IPS-NIHi7 (cell line): Measurements from ENCODE around the gene PCDHB4.
"Not testable (repeated sequence)": the region's sequence is repeated elsewhere in the genome, so short reads cannot be mapped to it uniquely, and the experiment has no call there.

Experiments
- DNase-seq: peaks from one replicate; pipeline ENCODE4 v3.0.0; 2012; ENCODE audit warnings: mixed read lengths; ENCODE audit errors: extremely low spot score

The PCDHB4 gene

DNA sequence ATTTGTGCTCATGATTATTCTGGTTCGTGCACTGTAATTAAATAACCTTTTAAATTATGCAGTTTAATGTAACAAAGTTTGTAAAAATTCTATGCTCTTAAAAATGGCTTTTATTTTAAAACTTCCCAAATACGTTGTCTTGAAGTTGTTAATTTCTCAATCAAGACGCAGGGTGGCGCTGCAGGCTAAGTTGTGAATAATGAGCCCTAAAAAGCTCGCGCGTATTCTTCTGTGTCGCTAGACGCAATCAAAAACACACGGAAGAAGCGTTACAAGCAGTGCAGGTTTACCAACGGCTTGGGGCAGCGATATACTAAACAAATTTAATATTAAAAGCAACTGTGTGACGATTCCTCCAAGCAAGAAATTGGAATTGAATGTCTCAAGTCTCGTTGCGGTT lies at the start of gene PCDHB4:
Gene PCDHB4, plus strand, starts transcription at position 256 of the 400 bp plus-strand sequence. CDS start 181 bp downstream, outside the sequence.
- DNase-seq, result peak; percentile 34

DNA sequence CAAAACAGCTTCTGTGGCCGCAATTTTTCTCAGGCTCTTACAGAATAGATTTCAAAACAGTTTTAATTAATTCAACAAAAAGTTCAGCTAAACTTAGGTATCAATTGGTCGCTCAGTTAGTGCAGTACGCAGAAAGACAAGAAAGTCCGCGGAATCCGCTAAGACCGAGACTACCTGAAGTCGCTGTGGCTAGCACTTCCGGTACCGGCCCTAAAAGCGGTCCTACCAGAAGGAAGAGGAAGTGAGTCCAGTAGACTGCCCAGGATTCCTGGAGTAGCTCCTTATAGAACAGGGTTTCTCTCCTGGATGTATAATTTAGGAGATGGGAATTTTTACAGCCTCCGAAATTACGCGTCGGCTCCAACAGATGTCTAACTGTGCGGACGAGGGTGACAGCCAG lies 43.8 kb upstream of the PCDHB4 start:
- no peak for DNase-seq

DNA sequence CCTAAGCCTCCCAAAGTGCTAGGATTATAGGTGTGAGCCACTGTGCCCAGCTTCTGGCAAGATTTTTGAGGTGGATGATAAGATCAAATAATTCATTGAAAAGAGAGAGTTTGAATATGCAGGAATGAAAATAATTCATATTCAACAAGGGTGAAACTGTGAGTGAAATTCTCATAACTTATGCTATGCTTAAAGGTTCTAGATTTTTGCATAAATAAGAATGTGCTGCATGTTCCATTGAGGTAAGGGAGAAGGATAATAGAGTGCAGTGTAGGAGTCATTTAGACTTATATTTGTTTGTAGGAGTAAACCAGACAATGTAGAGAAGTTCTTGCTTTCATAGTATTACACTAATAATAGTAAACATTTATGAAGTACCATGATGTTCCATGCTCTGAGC lies 39.4 kb upstream of the PCDHB4 start:
- no peak for DNase-seq

DNA sequence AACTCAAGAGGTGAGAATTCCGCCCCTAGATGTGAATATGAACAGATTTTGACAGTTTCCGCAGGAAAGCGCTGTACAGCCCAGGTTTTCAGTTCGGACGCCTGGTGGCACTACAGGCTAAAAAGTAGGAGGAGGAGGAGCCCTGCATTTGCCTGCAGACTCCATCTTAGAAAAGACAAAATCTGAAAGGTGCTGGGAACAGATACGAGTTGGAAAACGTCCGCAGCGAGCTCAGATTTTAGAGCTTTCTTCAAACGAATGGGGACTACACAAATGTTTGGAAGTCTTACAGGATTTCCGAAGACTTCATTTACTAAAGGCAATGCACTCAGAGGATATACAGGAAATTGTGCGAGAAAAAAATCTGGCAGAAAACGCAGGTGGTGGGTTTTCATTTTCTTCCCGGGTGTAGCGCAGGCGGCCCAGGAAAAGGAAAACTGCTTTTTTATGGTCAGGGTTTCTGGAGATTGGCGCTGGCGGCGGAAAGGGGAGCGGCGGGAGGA lies 37.1 kb upstream of the PCDHB4 start:
- peak; percentile 53 for DNase-seq

DNA sequence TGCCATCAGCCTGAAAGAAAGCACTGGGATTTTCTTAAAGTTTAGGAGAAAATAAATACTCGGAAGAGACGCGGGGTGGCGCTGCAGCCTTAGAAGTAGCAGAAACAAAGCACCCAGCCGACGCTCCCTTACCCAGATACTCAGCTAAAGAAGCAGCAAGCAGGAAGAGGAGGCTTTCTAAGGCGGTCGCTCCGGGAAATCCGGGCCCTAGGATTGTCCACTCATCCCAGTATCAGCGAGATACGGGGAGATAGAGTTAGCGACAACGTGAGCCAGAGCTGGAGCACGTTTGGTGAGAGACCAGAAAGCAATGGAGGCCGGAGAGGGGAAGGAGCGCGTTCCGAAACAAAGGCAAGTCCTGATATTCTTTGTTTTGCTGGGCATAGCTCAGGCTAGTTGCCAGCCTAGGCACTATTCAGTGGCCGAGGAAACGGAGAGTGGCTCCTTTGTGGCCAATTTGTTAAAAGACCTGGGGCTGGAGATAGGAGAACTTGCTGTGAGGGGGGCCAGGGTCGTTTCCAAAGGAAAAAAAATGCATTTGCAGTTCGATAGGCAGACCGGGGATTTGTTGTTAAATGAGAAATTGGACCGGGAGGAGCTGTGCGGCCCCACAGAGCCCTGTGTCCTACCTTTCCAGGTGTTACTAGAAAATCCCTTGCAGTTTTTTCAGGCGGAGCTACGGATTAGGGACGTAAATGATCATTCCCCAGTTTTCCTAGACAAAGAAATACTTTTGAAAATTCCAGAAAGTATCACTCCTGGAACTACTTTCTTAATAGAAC lies 26.9 kb upstream of the PCDHB4 start, which contains the start of gene PCDHB2:
Gene PCDHB2, plus strand, starts transcription at position 135 of the 782 bp plus-strand sequence. Its CDS starts 176 bp downstream, at position 311.
- peak; percentile 83 for DNase-seq

DNA sequence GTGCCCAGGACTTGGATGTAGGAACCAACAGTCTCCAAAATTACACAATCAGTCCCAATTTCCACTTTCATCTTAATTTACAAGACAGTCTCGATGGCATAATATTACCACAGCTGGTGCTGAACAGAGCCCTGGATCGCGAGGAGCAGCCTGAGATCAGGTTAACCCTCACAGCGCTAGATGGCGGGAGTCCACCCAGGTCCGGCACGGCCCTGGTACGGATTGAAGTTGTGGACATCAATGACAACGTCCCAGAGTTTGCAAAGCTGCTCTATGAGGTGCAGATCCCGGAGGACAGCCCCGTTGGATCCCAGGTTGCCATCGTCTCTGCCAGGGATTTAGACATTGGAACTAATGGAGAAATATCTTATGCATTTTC lies 26.4 kb upstream of the PCDHB4 start:
- no peak for DNase-seq

DNA sequence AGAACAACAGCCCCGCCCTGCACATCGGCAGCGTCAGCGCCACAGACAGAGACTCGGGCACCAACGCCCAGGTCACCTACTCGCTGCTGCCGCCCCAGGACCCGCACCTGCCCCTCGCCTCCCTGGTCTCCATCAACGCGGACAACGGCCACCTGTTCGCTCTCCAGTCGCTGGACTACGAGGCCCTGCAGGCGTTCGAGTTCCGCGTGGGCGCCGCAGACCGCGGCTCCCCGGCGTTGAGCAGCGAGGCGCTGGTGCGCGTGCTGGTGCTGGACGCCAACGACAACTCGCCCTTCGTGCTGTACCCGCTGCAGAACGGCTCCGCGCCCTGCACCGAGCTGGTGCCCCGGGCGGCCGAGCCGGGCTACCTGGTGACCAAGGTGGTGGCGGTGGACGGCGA lies 25.4 kb upstream of the PCDHB4 start:
- DNase-seq, result not testable (repeated sequence)

DNA sequence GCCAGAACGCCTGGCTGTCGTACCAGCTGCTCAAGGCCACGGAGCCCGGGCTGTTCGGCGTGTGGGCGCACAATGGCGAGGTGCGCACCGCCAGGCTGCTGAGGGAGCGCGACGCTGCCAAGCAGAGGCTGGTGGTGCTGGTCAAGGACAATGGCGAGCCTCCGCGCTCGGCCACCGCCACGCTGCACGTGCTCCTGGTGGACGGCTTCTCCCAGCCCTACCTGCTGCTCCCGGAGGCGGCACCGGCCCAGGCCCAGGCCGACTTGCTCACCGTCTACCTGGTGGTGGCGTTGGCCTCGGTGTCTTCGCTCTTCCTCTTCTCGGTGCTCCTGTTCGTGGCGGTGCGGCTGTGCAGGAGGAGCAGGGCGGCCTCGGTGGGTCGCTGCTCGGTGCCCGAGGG lies 25.0 kb upstream of the PCDHB4 start:
- not testable (repeated sequence) for DNase-seq

DNA sequence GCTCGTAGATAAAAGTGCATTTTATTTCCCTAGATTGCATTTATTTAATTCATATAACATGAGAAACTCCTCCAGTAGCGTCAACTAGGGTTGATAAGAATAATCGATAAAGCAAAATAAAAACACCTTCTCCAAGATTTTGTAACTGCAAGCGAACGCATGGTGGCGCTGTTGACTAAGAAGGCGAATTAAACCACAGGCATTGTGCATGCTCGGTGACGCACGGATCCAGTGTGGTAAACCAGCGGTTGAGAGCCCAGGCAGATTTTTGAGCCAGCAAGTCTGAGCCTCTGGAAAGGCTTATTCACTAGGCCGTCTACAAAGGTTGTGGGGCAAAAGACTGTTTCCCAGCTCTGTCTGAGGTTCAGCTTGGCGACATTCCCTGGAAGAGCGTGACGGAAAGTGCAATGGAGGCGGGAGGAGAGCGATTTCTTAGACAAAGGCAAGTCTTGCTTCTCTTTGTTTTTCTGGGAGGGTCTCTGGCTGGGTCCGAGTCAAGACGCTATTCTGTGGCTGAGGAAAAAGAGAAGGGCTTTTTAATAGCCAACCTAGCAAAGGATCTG lies 21.3 kb upstream of the PCDHB4 start, which contains the start of gene PCDHB3:
Gene PCDHB3, plus strand, starts transcription at position 231 of the 563 bp plus-strand sequence. Its CDS starts 177 bp downstream, at position 408.
- DNase-seq, result peak; percentile 61

DNA sequence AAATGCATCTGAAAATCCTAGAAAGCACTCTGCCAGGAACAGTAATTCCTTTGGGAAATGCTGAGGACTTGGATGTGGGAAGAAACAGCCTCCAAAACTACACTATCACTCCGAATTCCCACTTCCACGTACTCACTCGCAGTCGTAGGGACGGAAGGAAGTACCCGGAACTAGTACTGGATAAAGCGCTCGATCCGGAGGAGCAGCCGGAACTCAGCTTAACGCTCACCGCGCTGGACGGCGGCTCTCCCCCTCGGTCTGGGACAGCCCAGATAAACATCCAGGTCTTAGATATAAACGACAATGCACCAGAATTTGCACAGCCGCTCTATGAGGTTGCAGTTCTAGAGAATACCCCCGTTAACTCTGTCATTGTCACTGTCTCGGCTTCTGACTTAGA lies 20.6 kb upstream of the PCDHB4 start:
- DNase-seq, result no peak

DNA sequence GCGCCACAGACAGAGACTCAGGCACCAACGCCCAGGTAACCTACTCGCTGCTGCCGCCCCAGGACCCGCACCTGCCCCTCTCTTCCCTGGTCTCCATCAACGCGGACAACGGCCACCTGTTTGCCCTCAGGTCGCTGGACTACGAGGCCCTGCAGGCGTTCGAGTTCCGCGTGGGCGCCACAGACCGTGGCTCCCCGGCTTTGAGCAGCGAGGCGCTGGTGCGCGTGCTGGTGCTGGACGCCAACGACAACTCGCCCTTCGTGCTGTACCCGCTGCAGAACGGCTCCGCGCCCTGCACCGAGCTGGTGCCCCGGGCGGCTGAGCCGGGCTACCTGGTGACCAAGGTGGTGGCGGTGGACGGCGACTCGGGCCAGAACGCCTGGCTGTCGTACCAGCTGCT lies 19.5 kb upstream of the PCDHB4 start:
- DNase-seq, result not testable (repeated sequence)

DNA sequence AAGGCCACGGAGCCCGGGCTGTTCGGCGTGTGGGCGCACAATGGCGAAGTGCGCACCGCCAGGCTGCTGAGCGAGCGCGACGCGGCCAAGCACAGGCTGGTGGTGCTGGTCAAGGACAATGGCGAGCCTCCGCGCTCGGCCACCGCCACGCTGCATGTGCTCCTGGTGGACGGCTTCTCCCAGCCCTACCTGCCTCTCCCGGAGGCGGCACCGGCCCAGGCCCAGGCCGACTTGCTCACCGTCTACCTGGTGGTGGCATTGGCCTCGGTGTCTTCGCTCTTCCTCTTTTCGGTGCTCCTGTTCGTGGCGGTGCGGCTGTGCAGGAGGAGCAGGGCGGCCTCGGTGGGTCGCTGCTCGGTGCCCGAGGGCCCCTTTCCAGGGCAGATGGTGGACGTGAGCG lies 19.1 kb upstream of the PCDHB4 start:
- not testable (repeated sequence) for DNase-seq

DNA sequence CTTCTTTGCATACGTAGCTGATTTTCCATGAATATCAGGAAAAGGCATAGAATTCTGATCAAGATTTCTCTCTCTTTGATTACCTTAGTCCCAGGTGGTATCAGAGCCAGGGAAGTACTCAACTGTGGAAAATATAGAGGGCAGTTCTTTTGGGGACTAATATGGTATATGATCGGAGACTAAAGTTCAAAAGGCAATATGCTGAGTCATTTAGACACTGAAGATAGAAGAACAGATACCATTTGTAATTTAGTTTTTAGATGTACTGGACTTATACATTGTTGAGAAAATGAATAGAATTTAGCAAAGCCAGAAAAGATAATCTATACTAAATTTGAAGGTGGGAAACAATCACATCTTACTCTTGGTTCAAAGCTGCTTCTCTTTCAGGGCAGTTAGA lies 16.3 kb upstream of the PCDHB4 start:
- DNase-seq, result no peak

DNA sequence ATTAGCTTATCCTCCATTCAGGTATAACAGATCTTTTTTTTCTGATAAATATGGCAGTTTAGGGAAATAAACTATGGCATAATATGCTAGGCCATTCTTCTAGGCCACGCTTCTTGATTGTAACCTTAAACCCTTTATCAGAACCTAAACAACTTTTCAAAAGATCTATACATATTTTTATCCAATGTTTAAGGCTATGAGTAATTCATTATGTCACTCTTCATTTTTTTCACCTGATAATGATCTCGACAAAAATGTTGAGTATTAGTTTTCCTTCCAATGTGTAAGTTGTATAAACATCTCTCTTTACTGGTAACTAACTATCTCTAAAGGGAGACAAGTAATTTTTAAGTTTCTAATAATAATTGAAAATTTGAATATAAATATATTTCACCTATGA lies 2.4 kb upstream of the PCDHB4 start:
- DNase-seq, result no peak

DNA sequence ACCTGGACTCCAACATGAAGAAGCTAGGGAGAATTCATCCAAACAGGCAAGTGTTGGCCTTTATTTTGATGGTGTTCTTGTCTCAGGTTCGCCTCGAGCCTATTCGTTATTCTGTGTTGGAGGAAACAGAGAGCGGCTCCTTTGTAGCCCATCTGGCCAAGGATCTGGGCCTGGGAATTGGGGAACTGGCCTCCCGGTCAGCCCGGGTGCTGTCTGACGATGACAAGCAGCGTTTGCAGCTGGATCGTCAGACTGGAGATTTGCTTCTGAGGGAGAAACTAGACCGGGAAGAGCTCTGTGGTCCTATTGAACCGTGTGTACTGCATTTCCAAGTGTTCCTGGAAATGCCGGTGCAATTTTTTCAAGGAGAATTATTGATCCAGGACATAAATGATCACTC lies 367 bp downstream of the PCDHB4 start:
- DNase-seq, result no peak

DNA sequence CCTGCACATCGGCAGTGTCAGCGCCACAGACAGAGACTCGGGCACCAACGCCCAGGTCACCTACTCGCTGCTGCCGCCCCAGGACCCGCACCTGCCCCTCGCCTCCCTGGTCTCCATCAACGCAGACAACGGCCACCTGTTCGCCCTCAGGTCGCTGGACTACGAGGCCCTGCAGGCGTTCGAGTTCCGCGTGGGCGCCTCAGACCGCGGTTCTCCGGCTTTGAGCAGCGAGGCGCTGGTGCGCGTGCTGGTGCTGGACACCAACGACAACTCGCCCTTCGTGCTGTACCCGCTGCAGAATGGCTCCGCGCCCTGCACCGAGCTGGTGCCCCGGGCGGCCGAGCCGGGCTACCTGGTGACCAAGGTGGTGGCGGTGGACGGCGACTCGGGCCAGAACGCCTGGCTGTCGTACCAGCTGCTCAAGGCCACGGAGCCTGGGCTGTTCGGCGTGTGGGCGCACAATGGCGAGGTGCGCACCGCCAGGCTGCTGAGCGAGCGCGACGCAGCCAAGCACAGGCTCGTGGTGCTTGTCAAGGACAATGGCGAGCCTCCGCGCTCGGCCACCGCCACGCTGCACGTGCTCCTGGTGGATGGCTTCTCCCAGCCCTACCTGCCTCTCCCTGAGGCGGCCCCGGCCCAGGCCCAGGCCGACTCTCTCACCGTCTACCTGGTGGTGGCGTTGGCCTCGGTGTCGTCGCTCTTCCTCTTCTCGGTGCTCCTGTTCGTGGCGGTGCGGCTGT lies 1.9 kb downstream of the PCDHB4 start:
- not testable (repeated sequence) for DNase-seq

DNA sequence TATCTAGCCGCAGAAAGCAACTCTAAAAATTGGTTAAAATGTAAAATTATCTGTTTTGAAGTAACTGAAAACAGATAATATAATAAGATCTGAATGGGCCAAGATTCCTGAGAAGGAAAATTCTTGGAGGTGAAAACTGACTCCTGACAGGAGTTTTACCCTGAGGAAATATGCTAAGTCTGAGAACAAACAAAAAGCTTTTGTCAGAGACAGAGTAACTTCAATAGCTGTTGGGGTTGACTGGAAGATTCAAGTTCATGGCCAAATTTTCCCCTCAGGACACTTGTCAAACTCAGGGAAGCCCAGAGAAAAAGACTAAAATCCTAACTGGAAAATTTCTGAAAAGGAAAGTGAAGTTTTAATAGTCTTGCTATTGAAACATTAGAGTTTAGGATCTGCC lies 5.7 kb downstream of the PCDHB4 start:
- peak; percentile 22 for DNase-seq

DNA sequence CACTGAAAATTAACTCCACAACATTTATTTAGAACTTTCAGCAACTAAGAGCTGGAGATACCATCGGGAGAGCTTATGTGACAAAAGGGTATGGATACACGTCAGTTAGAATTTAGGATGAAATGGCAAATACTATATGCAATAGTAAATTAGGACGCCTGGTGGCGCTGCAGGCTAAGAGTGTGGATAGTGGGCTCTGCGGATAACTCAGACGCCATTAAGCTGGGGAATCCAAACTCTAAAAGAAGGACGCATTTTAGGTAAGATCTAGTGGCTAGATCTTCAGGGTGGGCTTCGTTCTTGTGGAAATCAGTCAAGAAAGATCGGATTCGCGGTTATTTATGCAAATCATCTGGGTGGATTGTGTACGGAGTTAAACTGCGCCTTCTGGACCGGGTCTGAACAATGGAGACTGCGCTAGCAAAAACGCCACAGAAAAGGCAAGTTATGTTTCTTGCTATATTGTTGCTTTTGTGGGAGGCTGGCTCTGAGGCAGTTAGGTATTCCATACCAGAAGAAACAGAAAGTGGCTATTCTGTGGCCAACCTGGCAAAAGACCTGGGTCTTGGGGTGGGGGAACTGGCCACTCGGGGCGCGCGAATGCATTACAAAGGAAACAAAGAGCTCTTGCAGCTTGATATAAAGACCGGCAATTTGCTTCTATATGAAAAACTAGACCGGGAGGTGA lies 13.6 kb downstream of the PCDHB4 start, which contains the start of gene PCDHB5:
Gene PCDHB5, plus strand, starts transcription at position 177 of the 688 bp plus-strand sequence. Its CDS starts 229 bp downstream, at position 406.
- DNase-seq, result peak; percentile 67

DNA sequence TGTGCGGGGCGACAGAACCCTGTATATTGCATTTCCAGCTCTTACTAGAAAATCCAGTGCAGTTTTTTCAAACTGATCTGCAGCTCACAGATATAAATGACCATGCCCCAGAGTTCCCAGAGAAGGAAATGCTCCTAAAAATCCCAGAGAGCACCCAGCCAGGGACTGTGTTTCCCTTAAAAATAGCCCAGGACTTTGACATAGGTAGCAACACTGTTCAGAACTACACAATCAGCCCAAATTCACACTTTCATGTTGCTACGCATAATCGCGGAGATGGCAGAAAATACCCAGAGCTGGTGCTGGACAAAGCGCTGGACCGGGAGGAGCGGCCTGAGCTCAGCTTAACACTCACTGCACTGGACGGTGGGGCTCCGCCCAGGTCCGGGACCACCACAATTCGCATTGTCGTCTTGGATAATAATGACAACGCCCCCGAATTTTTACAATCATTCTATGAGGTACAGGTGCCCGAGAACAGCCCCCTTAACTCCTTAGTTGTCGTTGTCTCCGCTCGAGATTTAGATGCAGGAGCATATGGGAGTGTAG lies 14.2 kb downstream of the PCDHB4 start:
- DNase-seq, result no peak

DNA sequence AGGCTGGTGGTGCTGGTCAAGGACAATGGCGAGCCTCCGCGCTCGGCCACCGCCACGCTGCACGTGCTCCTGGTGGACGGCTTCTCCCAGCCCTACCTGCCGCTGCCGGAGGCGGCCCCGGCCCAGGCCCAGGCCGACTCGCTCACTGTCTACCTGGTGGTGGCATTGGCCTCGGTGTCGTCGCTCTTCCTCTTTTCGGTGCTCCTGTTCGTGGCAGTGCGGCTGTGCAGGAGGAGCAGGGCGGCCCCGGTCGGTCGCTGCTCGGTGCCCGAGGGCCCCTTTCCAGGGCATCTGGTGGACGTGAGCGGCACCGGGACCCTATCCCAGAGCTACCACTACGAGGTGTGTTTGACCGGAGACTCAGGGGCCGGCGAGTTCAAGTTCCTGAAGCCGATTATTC lies 15.7 kb downstream of the PCDHB4 start:
- DNase-seq, result not testable (repeated sequence)

DNA sequence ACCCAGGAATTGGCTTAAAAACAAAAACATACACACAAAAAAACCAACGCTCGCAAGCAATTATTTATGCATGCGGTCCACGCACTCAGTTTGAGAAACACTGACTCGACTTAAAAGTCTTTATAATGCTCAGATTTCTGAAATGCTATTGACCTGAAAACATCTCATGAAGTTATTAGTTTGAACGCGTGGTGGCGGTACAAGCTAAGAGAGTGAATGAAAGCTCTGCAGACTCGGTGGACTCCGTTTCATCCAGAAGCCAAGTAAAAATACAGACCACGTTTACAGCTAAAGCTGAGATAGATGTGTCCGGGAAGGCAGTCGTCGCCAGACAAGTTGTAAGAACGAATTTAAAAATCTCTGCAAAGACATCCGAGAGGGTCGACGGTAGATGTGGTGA lies 28.2 kb downstream of the PCDHB4 start, which contains the start of gene PCDHB6:
Gene PCDHB6, plus strand, starts transcription at position 246 of the 400 bp plus-strand sequence. CDS start 201 bp downstream, outside the sequence.
- DNase-seq, result no peak
